GM19351 (cell line): ENCODE data around the gene EEPD1.

Experiments
- ATAC-seq: cut with Tn5 transposase; IDR thresholded peaks from one replicate; pipeline ENCODE4 v1.9.1; 2021; ENCODE audit warnings: mild to moderate bottlenecking, moderate library complexity; ENCODE audit not compliant: unreplicated experiment

Gene EEPD1

DNA sequence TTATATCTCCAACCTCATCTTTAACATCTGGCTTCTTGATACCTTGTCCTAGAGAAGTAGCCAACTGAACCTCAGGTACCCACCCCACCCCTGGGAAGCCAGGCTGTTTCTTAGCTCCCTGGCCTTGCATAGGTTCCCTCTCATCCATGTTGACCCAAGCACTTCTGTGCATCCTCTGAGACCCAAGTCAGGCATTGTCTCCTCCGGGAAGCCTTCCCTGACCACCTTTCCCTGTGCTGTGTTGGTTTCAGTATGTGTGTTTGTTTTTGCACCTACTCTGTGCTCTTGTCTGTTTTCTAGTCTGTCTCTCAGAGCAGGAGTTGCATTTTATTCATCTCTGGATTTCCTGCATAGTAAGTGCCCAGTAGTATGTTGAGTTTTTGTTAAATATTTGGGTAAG is 143.2 kb downstream of the EEPD1 start:
- ATAC-seq, result no peak

DNA sequence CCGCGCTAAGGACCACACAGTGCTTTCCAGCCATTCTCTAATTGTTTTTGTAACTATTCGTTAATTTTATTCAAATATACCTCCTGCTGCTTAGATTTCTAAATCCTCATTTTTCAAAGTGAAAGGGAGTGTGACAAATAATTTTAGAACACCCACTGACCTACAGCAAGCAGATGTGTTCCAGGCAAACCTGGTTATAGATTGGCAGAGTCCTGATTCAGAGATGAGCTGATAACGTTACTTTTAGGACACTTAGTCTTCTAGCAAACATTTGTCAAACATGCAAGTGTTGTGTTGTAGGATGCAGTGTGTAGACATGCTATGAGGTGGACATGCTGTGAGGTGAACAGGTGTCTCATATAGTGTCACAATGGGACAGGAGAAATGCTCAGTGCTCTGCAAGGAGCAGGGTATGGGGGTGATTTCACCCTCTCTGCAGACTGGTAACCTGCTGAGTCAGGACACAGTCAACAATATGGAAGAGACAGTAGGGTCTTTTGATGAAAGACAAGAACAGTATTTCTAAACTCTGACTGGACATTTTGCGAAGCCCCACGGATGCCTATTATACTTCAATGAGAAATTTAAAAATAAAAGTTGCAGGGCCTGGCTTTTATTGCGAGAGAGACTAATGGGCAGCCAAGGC is 144.4 kb downstream of the EEPD1 start:
- no peak for ATAC-seq

DNA sequence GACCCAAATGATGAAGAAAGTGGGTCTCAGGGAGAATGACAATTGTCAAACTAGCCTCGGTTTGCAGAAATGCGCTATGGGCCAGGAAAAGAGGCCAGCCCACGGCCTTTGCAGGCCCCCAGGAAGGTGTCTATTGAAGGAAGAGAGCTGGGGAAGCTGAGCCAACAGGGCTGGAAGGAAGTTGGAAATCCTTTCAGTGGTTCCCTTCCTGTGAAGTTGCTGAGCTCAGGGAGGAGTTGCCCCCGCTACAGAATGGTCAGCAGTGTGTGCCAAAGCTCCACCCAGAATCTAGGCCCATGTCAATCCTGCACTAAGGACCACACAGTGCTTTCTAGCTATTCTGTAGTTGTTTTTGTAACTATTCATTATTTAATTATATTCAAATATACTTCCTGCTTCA is 145.1 kb downstream of the EEPD1 start:
- no peak for ATAC-seq

DNA sequence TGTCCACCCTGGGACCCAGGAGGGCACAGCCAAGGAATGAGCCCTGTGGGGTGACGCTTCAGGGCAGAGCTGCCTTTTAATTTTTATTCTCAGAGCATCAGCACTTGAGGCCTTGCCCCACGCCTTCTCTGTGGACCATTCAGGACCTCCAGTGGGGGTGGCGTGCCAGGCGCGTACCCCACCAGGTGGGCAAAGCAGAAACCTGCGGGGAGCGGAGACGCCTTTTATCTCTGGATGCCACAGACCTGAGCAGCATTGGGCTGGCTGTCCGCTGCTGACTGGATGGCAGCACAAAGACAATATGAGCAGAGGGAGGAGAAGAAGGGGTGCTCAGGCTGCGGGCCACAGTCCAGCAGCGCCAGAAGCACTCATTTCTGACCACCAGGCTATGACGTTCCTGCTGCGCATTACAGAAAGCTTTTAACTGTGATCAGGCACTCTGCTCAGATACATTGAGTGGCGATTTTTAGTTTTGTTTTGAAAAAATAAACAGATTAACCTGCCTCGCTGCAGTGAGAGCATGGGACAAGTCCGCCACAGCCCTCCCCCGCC is 146.2 kb downstream of the EEPD1 start:
- no peak for ATAC-seq

DNA sequence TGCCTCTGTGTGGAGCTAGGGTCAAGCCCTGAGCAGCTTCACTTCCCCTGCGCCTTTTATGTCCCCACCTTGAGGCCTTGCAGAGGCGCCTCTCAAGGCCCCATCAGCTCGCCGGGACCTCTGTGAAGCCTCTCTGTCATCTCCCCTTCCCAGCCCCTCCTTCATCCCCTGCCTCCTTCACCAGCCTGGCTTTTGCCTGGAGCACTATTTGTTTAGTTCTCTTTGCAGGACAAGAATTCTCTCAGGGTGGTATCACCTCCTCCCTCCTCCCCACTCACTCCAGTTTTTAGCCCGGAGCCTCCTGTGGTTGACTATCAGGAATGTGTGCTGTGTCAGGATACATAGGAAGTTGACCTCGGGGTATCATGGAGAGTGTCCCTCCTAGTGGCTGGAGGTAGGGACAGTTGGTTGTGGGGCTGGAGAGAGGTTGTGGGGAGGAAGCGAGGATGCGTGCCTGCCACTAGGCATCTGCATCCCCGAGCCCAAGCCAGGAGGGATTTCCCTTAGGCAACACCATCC is 146.8 kb downstream of the EEPD1 start:
- no peak for ATAC-seq

DNA sequence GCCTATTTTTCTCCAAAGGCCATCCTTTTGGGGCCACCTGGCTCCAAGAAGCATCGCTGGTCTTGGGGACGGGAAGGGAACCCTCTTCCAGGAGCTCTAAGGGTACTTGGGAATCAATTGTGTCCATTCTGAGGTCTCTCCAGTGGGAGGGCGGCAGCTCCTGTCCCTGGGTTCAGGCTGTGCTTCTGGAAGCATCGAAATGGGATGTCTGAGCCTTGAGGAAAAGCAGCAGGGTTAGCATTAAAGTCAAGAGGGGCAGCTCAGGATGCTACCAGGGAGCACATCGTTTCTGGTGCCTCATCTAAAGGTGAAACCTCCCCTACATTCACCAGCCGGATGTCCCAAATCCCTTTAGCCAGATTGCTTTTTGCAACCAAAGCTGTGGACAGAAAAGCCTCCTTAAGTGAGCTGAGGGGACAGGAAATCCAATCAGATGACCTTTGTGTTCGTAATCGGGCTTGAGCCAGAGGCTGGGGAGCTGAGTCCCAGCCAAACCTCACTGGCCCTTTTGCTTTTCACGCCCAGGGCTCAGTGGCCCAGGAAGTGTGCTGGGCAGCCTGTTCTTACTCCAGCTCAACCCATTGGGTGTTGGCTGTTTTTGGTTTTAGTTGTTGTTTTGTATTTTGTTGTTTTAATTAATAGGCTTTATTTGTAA is 147.8 kb downstream of the EEPD1 start:
- no peak for ATAC-seq

DNA sequence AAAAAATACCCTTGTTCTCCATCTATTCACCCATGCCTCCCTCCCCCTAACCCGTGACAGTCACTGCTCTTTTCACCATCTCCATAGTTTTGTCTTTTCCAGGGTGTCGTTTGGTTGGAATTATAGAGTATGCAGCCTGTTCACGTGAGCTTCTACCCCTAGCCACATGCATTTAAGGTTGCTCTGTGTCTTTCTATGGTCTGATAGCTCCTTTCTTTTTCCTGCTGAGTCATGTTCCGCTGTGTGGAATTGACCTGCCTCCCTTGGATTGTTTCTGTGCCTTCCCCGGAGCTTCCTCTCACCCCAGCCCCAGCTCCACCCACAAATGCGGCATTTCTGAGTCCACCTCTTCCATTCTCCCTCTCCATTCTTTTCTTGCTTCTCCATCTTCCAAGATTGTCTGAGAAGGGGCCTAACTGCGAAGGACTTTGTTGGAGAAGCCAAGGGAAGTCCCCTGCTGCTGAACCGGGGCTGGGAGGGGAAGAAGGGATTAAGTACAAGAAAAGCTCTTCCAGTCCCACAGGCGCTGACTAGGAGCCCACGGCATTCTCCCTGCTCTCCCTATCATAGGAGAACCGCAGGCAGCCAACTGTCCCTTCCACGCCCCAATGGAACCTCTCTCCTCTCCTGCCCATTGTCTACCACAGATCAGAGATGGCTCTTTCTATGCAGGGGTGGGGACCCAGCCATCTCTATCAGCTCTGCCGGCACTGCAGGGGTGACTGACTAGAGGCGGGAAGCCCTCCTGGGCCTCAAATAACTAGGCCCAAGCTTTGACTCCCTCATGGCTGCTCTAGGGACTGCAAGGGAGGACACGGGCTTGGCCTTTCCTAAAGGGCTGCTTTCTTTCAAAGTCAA is 149.1 kb downstream of the EEPD1 start:
- no peak for ATAC-seq

DNA sequence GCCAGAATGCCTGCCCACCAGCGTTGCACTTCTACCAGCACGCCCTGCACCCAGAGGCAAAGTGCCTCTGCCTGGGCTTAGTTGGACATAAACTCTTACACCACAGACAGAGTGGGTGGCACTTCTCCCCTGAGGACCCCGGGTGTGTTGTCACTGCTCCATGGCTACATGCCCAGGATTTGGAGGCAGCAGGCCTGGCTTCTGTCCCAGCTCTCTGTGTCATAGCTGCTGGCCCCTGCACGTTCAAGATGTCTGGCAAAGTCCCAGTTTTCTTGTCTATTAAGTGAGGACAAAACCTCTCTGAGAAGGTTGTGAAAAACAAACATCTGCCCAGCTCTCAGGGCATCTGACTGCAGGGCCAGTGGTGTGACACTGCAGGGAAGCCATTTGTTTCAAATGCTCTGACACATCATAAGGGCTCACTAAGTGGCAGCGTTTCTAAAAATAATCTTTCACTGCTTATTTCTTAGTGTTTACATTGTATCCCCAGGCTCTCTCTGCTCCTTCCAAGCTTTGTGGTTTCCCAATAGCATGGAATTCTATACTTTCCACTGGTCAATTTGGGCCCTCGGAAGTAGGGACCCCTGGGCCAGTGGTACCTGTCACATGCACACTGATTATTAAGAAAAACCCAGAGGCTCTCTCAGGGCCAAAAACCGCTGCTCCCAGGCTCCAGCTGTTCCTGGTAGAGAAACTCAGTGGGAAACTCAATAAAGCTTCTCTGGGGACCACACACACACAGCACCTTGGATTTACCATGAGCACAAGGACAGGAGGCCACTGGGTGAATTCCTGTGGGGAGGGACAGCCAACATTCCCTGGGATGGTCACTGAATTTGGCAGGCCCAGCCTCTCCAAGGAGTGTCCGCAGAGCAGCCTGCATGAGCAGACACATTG is 150.4 kb downstream of the EEPD1 start:
- ATAC-seq, result no peak

DNA sequence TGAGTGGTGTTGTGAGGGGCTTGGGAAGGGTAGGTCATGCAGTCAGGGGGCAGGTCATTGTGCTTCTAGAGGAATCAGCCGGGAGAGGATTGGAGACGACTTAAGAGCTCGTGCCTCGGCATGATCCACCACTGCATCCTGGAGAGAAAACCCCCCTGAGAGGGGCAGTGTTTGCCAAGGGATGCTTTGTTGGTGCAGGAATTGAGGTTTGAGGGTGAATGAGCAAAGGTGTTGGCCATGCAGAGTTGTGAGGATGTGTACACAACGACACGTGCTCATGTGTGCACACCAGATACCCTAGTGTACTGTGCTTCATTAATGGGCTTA is 151.0 kb downstream of the EEPD1 start:
- ATAC-seq, result no peak

DNA sequence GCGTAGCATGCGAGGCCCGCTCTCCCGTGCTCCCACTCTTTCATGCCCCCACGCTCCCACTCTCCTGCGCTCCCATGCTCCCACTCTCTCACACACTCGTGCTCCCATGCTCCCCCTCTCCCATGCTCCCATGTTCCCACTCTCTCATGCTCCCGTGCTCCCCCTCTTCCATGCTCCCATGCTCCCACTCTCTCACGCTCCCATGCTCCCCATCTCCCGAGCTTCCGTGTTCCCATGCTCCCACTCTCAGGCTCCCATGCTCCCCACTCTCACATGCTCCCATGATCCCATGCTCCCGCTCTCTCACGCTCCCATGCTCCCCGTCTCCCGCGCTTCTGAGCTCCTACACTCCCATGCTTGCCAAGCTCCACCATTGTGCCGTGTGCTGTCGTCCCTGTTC is 152.2 kb downstream of the EEPD1 start:
- no peak for ATAC-seq

DNA sequence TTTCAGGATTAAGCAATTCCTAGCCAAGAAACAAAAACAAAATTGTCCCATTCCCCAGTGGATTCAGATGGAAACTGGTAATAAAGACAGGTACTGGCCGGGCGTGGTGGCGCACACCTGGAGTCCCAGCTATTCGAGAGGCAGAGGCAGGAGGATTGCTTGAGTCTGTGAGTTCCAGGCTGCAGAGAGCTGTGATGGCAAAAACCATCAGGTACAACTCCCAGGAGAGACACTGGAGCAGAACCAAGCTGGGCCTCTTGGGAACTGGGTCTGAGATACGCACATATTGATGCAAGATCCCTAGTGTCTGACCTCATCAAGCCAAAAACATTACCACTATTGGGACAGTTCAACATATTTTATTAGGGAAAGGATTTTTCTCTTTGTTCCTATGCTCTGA is 152.6 kb downstream of the EEPD1 start:
- ATAC-seq, result no peak

DNA sequence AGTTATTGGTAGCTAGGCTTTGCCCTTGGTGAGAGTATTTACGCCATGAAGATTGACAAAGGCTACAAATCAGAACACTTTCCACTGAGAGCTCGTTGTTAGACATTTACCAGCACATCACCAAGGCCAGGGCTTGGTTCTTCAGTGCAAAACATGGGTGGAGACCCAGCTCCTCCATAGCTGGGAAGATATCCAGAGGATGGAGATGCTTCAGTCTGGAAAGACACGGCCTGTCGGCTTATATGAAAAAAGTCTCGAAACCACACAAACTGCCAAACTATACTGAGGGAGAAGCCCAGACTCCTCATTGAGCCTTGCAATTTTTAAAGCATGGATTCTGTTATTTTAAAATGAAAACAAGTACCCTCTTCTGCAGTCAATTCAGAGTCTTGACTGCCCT is 153.2 kb downstream of the EEPD1 start:
- no peak for ATAC-seq

DNA sequence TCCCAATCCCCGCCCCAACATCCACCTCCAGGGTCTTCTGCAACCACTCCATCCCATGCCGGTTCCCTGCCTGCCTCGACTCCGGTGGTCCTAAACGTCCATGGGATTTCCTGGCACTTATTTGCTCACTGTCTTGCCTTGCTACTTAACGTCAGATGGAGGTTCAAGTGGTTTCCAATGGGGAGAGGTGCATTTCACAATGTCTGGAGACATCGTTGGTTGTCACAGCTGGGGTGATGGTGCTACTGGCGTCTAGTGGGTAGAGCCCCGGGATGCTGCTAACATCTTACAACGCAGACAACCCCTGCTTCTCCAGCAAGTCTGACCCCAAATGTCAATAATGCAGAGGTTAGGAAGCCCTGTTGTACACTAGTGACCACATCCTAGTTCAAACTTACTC is 153.7 kb downstream of the EEPD1 start:
- ATAC-seq, result no peak

DNA sequence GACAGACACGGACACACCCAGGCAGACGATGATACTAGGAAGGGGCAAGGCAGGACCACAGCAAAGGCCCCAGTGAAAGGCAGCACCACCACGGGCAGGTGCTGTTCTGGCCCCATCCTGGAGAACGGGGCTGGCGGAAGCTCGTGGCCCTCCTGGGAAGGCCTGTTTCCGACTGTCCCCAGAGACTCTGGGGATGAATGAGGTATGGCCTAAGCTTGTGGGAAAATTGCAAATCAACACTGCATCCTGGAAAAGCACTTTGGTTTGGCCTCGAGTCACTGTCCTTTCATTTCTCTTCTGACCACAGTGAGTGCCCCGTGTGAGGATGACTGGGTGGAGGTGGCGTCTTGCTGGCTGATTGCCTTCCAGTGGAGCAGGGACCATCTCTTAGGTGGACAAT is 155.0 kb downstream of the EEPD1 start:
- no peak for ATAC-seq

DNA sequence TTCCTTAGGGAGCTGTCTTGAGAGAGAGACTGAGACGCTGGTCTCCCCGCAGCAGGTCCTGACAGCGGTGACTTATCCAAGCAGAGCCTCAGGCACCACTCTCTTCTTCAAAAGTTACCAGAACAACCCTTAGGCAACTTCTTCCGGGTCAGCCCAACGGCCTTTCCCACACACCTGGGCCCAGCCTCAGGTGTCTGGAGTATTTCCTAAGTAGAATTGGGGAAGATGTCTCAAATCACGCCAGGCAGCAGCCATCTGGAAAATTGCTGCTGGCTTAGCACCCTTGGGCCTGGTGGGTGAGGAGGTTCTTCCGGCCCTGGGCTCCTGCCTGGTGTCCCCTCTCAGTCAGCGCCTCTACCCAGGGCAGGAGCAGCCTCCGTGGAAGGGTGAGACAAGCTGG is 156.2 kb downstream of the EEPD1 start:
- ATAC-seq, result no peak

DNA sequence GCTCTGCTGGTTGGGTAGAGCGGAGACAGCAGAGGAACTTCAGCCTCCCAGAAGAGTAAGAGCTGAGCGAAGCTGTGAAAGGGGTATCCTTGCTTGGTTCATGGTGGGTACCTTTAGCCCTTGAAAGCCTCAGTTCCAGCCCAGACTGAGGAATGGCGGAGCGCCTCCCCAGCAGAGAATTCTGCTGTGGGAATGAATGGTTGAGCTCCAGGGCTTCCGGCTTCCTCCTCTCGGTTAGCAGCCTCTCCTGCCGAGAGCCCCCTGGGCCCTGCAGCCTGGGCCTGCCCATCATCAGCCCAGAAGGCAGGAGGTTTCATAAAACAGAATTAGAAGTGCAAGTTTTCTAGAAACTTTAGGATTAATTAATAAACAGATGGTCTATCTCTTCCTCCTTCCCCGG is 156.7 kb downstream of the EEPD1 start:
- no peak for ATAC-seq

DNA sequence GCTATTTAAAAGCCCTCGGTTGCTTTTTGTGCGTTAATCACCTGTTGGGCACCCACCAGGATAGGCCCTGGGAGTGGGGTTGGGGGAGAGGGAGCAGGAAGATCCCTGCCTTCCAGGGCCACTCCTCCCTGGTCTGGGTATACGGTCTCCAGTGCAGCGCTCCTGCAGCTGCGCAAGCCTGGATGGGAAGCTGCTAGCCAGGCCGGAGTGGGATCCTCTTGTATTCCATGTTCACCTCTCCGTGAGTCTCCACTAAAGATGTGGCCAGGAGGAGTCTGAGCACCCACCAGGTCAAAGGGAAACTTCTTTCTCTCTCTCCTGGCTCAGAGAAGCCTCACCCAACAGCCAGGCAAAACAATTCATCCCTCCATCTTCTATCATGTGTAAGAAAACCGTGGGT is 157.8 kb downstream of the EEPD1 start:
- ATAC-seq, result no peak

DNA sequence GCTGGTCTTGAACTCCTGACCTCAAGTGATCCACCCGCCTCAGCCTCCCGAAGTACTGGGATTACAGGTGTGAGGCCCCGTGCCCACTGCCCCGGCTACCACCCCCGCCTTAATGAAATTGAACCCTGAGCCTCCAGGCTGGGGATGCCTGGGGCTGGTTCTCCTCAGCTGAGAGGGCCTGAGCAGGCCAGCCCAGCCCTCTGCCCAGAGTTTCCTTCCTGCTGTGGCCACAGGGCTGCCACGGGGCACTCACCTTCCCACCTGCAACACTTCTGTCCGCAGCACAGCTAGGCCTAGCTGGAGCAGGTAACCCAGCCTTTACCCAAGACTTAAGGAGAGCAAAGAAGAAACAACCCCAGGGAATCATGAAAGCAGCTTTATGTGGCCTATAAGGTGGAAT is 158.5 kb downstream of the EEPD1 start:
- ATAC-seq, result no peak

DNA sequence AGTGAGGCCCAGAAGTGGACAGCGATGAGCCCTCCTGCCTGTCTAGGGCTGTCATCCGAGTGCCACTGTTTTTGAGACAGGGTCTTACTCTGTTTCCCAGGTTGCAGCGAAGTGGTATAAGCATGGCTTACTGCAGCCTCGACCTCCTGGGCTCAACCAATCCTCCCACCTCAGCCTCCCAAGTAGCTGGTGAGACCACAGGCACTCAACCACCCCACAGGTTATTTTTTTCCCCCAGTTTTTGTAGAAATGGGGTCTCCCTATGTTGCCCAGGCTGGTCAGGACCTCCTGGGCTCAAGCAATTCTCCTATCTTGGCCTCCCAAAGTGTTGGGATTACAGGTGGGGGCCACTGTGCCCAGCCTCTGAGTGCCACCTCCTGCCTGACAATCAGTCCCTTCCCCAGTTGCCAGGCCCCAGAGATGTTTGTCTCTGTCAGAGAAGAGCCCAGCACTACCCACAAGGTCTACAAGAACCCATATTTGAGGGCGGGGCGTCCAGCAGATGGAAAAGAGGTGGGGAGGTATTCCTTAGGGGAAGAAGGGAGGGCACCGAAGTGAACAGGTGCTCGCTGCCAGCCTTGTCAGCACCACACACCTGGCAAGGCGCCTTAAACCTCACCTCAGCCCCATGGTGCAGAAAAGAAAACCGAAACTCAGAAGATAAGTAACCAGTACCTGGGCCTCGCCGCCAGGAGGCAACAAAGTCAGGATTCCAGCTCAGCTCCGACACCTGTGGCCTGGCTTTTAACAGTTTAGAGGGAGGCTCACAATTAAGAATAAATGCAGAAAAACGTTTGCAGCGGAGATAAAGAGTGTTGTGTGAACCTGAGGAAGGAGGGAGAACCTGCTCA is 159.2 kb downstream of the EEPD1 start:
- ATAC-seq, result no peak

DNA sequence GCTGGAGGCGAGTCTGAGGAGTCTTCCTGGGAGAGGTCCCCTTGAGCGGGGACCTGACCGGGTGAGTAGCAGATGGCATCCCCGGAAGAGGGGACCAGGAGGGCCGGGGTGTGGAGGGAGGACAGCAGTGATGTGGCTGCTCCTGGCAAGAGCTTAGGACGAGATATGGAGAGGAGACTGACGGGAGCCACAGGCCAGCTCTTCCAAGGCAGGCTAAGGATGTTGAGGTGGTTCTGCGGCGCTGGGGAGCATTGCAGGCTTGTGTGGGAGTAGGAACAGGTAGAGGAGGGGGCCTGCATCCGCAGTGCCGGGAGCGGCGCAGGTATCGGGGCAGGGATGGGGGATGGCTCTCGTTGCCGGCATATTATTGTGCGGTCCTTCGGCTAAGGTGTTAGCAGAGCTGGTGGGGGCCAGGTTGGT is 159.9 kb downstream of the EEPD1 start:
- no peak for ATAC-seq
